Measurements from ENCODE around the gene ABCG5. TPM values are rescaled to one million over a fixed set of nuclear protein-coding genes. Genes with fewer than 3 reads are reported as not detected.
A peak's percentile ranks its signal among the peaks of the same experiment; 100 is the strongest.

The ABCG5 gene
- total and polyA plus RNA-seq, 12 donors: 0.03 to 0.69 (median 0.20) TPM; not detected in 4

DNA sequence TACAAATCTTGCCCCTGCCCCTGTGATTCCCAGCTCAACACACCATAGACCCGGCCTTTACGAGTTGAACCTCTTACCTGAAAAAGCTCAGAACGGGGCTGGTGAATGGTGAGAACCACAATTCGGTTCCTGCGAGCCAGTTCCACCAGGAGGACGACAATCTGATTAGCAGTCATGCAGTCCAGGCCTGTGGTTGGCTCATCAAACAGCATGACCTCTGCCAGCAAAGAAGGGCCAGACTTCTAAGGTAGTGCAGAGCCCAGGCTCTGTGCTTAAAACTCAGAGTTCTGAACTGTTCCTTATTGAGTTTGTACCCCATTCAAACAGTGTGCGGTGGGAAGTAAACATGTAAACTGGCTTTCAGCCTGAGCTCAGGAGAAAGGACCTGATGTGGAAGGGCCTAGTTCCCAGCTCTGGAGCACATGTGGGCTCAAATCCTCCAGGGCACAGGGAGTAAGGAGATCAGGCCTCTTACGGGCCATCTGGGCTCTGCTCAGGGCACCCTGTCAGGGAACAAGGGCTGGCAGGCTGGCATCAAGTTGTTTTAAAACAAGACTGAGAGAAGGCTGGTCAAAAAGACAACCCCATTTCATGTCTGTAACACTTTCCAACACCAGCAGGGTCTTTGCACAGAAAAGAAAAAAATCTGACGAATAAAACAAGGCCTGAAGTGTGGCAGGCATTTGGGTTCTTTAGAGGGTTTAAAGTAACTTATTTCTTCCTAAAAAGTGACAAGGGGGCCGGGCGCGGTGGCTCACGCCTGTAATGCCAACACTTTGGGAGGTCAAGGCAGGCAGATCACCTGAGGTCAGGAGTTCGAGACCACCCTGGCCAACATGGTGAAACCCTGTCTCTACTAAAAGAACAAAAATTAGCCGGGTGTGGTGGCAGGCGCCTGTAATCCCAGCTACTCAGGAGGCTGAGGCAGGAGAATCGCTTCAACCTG lies 12.1 kb downstream of the ABCG5 start:
- TF ChIP-seq POLR2A (IDR thresholded peaks at IDR 0.05): no peak
- TF ChIP-seq, protein P1, sequence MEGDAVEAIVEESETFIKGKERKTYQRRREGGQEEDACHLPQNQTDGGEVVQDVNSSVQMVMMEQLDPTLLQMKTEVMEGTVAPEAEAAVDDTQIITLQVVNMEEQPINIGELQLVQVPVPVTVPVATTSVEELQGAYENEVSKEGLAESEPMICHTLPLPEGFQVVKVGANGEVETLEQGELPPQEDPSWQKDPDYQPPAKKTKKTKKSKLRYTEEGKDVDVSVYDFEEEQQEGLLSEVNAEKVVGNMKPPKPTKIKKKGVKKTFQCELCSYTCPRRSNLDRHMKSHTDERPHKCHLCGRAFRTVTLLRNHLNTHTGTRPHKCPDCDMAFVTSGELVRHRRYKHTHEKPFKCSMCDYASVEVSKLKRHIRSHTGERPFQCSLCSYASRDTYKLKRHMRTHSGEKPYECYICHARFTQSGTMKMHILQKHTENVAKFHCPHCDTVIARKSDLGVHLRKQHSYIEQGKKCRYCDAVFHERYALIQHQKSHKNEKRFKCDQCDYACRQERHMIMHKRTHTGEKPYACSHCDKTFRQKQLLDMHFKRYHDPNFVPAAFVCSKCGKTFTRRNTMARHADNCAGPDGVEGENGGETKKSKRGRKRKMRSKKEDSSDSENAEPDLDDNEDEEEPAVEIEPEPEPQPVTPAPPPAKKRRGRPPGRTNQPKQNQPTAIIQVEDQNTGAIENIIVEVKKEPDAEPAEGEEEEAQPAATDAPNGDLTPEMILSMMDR (IDR thresholded peaks at IDR 0.05): no peak

GRCh38 chr2:43825841-43826240 lies 12.8 kb downstream of the ABCG5 start:
- TF ChIP-seq, protein P1 (IDR thresholded peaks at IDR 0.05): no peak
- no peak for TF ChIP-seq POLR2A (IDR thresholded peaks at IDR 0.05)
- no peak overlapping the region for H3K4me3 ChIP-seq
- no peaks in the 10 kb centered on the region for H3K9me3 ChIP-seq (replicated peaks in 1 of 3)
- H3K27ac ChIP-seq: no peak overlapping the region
- no peak for DNase-seq
- H3K27me3 ChIP-seq: no peaks in the 10 kb centered on the region
- H3K36me3 ChIP-seq (replicated peaks in 1 of 2): no peaks in the 10 kb centered on the region
- H3K4me1 ChIP-seq (replicated peaks in 1 of 2): peaks cover 5 to 11% of the 10 kb centered on the region in 2 donors
- 25 to 38% (median 28%) methylated on average over 3 of the region's 3 CpGs for WGBS, 4 donors
- intact Hi-C loops (cut with DNase I): no loop called here

More for the DNA sequence above, 12.1 kb downstream of the ABCG5 start:
- Histone ChIP-seq H3K27me3 (peaks cover 2% of the 10 kb centered on the region), H3K36me3 (replicated peaks in 1 of 2) (no peaks in the 10 kb centered on the region), H3K27ac (no peak overlapping the region), H3K4me3 (no peak overlapping the region), H3K9me3 (replicated peaks in 1 of 3) (no peaks in the 10 kb centered on the region), H3K4me1 (replicated peaks in 1 of 2) (peaks cover 7 to 14% of the 10 kb centered on the region in 2 donors)
- intact Hi-C loops (cut with DNase I): no loop called here
- DNase-seq: no peak
- WGBS, 4 donors: 94 to 97% (median 94%) methylated on average over 17 of the region's 17 CpGs

GRCh38 chr2:43824951-43825493 lies 13.6 kb downstream of the ABCG5 start:
- WGBS, 4 donors: 52 to 61% (median 55%) methylated on average over 12 of the region's 12 CpGs
- TF ChIP-seq POLR2A (IDR thresholded peaks at IDR 0.05): peak in 1 of 2 donors; percentile 62
- TF ChIP-seq, protein P1 (IDR thresholded peaks at IDR 0.05): no peak

GRCh38 chr2:43824512-43824911 lies 14.1 kb downstream of the ABCG5 start:
- peak overlapping the region in 4 of 5 donors; percentile 18 to 64 (median 60) for H3K27ac ChIP-seq
- H3K9me3 ChIP-seq (replicated peaks in 1 of 3): no peaks in the 10 kb centered on the region
- peaks cover 5 to 11% of the 10 kb centered on the region in 2 donors for H3K4me1 ChIP-seq (replicated peaks in 1 of 2)
- 36 to 47% (median 40%) methylated on average over 2 of the region's 2 CpGs for WGBS, 4 donors
- no peaks in the 10 kb centered on the region for H3K27me3 ChIP-seq
- intact Hi-C loops (cut with DNase I): no loop called here
- H3K4me3 ChIP-seq: no peak overlapping the region
- TF ChIP-seq, protein P1 (IDR thresholded peaks at IDR 0.05): no peak
- peak in 4 of 7 donors; percentile 29 to 64 (median 34) for DNase-seq
- no peaks in the 10 kb centered on the region for H3K36me3 ChIP-seq (replicated peaks in 1 of 2)

More at GRCh38 chr2:43824951-43825493, 13.6 kb downstream of the ABCG5 start:
- intact Hi-C loops (cut with DNase I): no loop called here
- peak overlapping the region in 4 of 5 donors; percentile 18 to 64 (median 60) for H3K27ac ChIP-seq
- no peaks in the 10 kb centered on the region for H3K27me3 ChIP-seq
- H3K4me1 ChIP-seq (replicated peaks in 1 of 2): peaks cover 5 to 11% of the 10 kb centered on the region in 2 donors
- H3K4me3 ChIP-seq: peak overlapping the region in 1 of 4 donors; percentile 2
- DNase-seq: peak; percentile 50 to 86 (median 78)
- H3K36me3 ChIP-seq (replicated peaks in 1 of 2): no peaks in the 10 kb centered on the region
- H3K9me3 ChIP-seq (replicated peaks in 1 of 3): no peaks in the 10 kb centered on the region

Measured in adrenal gland (tissue), 12 donors.